Endothelial cell of umbilical vein (primary cell): ENCODE measurements around the gene THUMPD3. TPM values are rescaled to one million over a fixed set of nuclear protein-coding genes. Genes with fewer than 3 reads are reported as not detected.

Source experiments
- BruUV-seq: library from RNA; stranded (reverse); fragments of 400-500 nt; replicated peaks from 2 replicates; lab custom pipeline; 2021; lab: Mats Ljungman, UMichigan
- CTCF ChIA-PET: fragments of 300-600, 350-600 bp; sonication (Branson Sonifier 250); formaldehyde crosslinking; loops from one replicate; lab custom pipeline; 2021; ENCODE audit warnings: antibody characterized with exemption, inconsistent platforms; lab: Charles Lee
- POLR2A ChIA-PET: fragments of 300-600, 350-600 bp; sonication (Branson Sonifier 250); formaldehyde crosslinking; loops from one replicate; lab custom pipeline; 2021; ENCODE audit warnings: antibody characterized with exemption, inconsistent platforms; lab: Charles Lee
- DNase-seq: peaks from one replicate; pipeline ENCODE4 v3.0.0-alpha.2; 2011; ENCODE audit warnings: low read depth, low spot score
- FAIRE-seq: peaks from 2 replicates; lab custom pipeline; 2011; peaks lifted over from hg19 to GRCh38; lab: Jason Lieb, UNC
- H2AFZ ChIP-seq: 2 replicates; pipeline ENCODE4 v1.6.0; 2012; ENCODE audit warnings: low read depth, low read length, control low read depth, inconsistent platforms
- H3K27ac ChIP-seq: 2 replicates; pipeline ENCODE4 v1.5.1; 2011; ENCODE audit warnings: low read depth, mild to moderate bottlenecking, control low read depth, low read length, moderate library complexity; ENCODE audit not compliant: insufficient read depth
- H3K27me3 ChIP-seq, 2 experiments: 2 replicates each; pipeline versions ENCODE4 v1.6.0 to v1.6.1; 2011; ENCODE audit warnings: low read length in 2 of 2, mixed read lengths in 1 of 2; ENCODE audit not compliant: control insufficient read depth in 2 of 2, insufficient read depth in 2 of 2
- H3K36me3 ChIP-seq, 2 experiments: 2 replicates in 1 of 2; 3 replicates in 1 of 2; pipeline ENCODE4 v1.5.1; 2011; ENCODE audit warnings: low read length in 2 of 2, mild to moderate bottlenecking in 1 of 2, moderate library complexity in 1 of 2; ENCODE audit not compliant: control insufficient read depth in 2 of 2, insufficient read depth in 2 of 2; ENCODE audit errors: extremely low read depth in 1 of 2
- H3K4me1 ChIP-seq: 3 replicates; pipeline ENCODE4 v1.5.1; 2011; ENCODE audit warnings: mild to moderate bottlenecking, low read length; ENCODE audit not compliant: control insufficient read depth, insufficient read depth; ENCODE audit errors: extremely low read depth
- H3K4me2 ChIP-seq: 2 replicates; pipeline ENCODE4 v1.6.1; 2011; ENCODE audit warnings: low read length, control low read depth, mixed read lengths; ENCODE audit not compliant: insufficient read depth
- H3K4me3 ChIP-seq, 3 experiments: fragments of 200-600 bp in 1 of 3; sonication (generic), shearing (Covaris generic) in 1 of 3; replicated peaks in 1 of 3; 2 replicates each; pipeline ENCODE4 v1.5.1; 2011 to 2016; ENCODE audit warnings: control low read depth in 3 of 3, low read length in 3 of 3, mild to moderate bottlenecking in 2 of 3, inconsistent platforms in 1 of 3, low read depth in 1 of 3, moderate library complexity in 1 of 3; ENCODE audit not compliant: insufficient read depth in 1 of 3
- H3K79me2 ChIP-seq: 2 replicates; pipeline ENCODE4 v1.6.0; 2012; ENCODE audit warnings: low read length, inconsistent platforms; ENCODE audit not compliant: control insufficient read depth, insufficient read depth
- H3K9ac ChIP-seq: replicated peaks from 2 replicates; pipeline ENCODE3; 2011; ENCODE audit warnings: low read length, control low read depth; ENCODE audit not compliant: insufficient read depth; ENCODE audit errors: extremely low read depth
- H3K9me1 ChIP-seq: replicated peaks from 3 replicates; pipeline ENCODE4 v1.6.0; 2011; ENCODE audit warnings: mild to moderate bottlenecking, low read length; ENCODE audit not compliant: control insufficient read depth, insufficient read depth; ENCODE audit errors: extremely low read depth
- H3K9me3 ChIP-seq: replicated peaks from 2 replicates; pipeline ENCODE4 v1.5.1; 2012; ENCODE audit warnings: low read length, inconsistent platforms; ENCODE audit not compliant: control insufficient read depth, insufficient read depth
- H4K20me1 ChIP-seq: replicated peaks from 2 replicates; pipeline ENCODE3; 2011; ENCODE audit warnings: mild to moderate bottlenecking, low read length; ENCODE audit not compliant: control insufficient read depth, insufficient read depth; ENCODE audit errors: extremely low read depth
- CTCF ChIP-seq, 2 donors: IDR thresholded peaks; 1 replicate in 1 of 2; 2 replicates in 1 of 2; pipeline ENCODE4 v1.5.1; 2011; ENCODE audit warnings: low read length in 2 of 2, mild to moderate bottlenecking in 2 of 2, moderate library complexity in 2 of 2, control low read depth in 1 of 2, inconsistent platforms in 1 of 2, low read depth in 1 of 2; ENCODE audit not compliant: insufficient read depth in 1 of 2; ENCODE audit errors: extremely low read depth in 1 of 2
- EZH2 ChIP-seq: IDR thresholded peaks from 2 replicates; pipeline ENCODE4 v1.6.1; 2012; ENCODE audit warnings: borderline replicate concordance, low read depth, mild to moderate bottlenecking, moderate library complexity, low read length, inconsistent platforms; ENCODE audit not compliant: severe bottlenecking
- FOS ChIP-seq: IDR thresholded peaks from 2 replicates; pipeline ENCODE4 v1.6.1; 2011; ENCODE audit warnings: mild to moderate bottlenecking, low read length, moderate library complexity, borderline replicate concordance; ENCODE audit not compliant: insufficient read depth
- GATA2 ChIP-seq: IDR thresholded peaks from 2 replicates; pipeline ENCODE4 v1.7.0; 2011; ENCODE audit warnings: low read depth, mild to moderate bottlenecking, moderate library complexity, mixed read lengths, low read length; ENCODE audit not compliant: insufficient read length, insufficient read depth
- MYC ChIP-seq: IDR thresholded peaks from one replicate; pipeline ENCODE4 v1.6.1; 2011; ENCODE audit warnings: mild to moderate bottlenecking, low read depth, low read length
- POLR2A ChIP-seq: IDR thresholded peaks from 2 replicates; pipeline ENCODE4 v1.6.1; 2012; ENCODE audit warnings: low read depth, mild to moderate bottlenecking, control low read depth, low read length
- dilution Hi-C: fragments of 300-500 bp; cut with MboI; formaldehyde crosslinking; loops from one replicate; pipeline ENCODE4 v1.15.0; 2019; ENCODE audit warnings: low sequenced_read_pairs; ENCODE audit not compliant: extremely low pct_ligation_motif_present
- intact Hi-C: fragments of 100-400 bp; cut with micrococcal nuclease; formaldehyde crosslinking; loops from one replicate; pipeline ENCODE4 v1.10.0; 2022
- polyA plus RNA-seq, 4 experiments: library from polyadenylated mRNA; depleted of rRNA in 3 of 4; stranded (reverse) in 3 of 4; unstranded in 1 of 4; fragments of >200 nt; gene quantifications; 2 replicates each; pipeline versions ENCODE4 v1.2.1 to v1.2.3, GENCODE V29; 2011 to 2012; ENCODE audit warnings: missing spikeins in 1 of 4
- total RNA-seq: library from RNA; stranded (reverse); gene quantifications from 2 replicates; pipeline ENCODE4 v1.2.3, GENCODE V29; 2021
- TF ChIP-seq, protein P1 (sequence below): IDR thresholded peaks from 2 replicates; pipeline ENCODE4 v1.6.1; 2011; ENCODE audit not compliant: insufficient read depth, insufficient read length

THUMPD3 gene
- total and polyA plus RNA-seq, 2 donors (not counting 3 experiments of a cell fraction or from before 2014, with no cell fraction given) = 10.0 to 26.5 TPM

- H3K9ac ChIP-seq = no peak overlapping the region
- POLR2A ChIA-PET = no interaction called here
- dilution Hi-C loops = no loop called here
- peaks cover 0 to 3% of the 10 kb centered on the region in 2 experiments for H3K27me3 ChIP-seq
- no peaks in the 10 kb centered on the region for H3K9me1 ChIP-seq
- TF ChIP-seq CTCF (IDR thresholded peaks at IDR 0.05; ENCODE audit: extremely low read depth in 1 of 2, insufficient read depth in 1 of 2, low read depth in 1 of 2, low read length in 2 of 2) (no peak), GATA2 (no peak), FOS (no peak), POLR2A (no peak), EZH2 (no peak), MYC (no peak)
- TF ChIP-seq, protein P1, sequence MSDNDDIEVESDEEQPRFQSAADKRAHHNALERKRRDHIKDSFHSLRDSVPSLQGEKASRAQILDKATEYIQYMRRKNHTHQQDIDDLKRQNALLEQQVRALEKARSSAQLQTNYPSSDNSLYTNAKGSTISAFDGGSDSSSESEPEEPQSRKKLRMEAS = no peak
- H3K36me3 ChIP-seq = no peaks in the 10 kb centered on the region
- H2AFZ ChIP-seq = no peak overlapping the region
- H4K20me1 ChIP-seq = no peaks in the 10 kb centered on the region
- H3K4me3 ChIP-seq = no peak overlapping the region
- DNase-seq (no peak), FAIRE-seq (no peak)
- no peaks in the 10 kb centered on the region for H3K9me3 ChIP-seq
- BruUV-seq = no TSS peak
- H3K27ac ChIP-seq = no peak overlapping the region
- H3K4me2 ChIP-seq = no peak overlapping the region
- intact Hi-C loops = no loop called here
- no peaks in the 10 kb centered on the region for H3K79me2 ChIP-seq
- CTCF ChIA-PET = no interaction called here
- no peaks in the 10 kb centered on the region for H3K4me1 ChIP-seq
Observed at GRCh38 chr3:9322780-9323179, 40.1 kb upstream of the THUMPD3 start.
